Aorta (tissue), 5 donors: Measurements from ENCODE around the gene C16orf90. TPM values are rescaled to one million over a fixed set of nuclear protein-coding genes. Genes with fewer than 3 reads are reported as not detected.
A peak's percentile ranks its signal among the peaks of the same experiment; 100 is the strongest.

Experiments used
- ATAC-seq: fragments of 200-7000 bp; cut with Tn5 transposase; one replicate; pipeline ENCODE4 v1.9.1; 2022; ENCODE audit warnings: moderate library complexity; ENCODE audit not compliant: low FRiP score
- DNase-seq, 2 donors: peaks; one replicate each; pipeline ENCODE4 v3.0.0-alpha.2; 2020
- H3K27ac ChIP-seq, 2 donors: one replicate each; pipeline ENCODE4 v1.5.1; 2013; ENCODE audit warnings: low read length in 2 of 2, mild to moderate bottlenecking in 2 of 2, moderate library complexity in 2 of 2, control low read depth in 1 of 2, inconsistent platforms in 1 of 2, low read depth in 1 of 2
- H3K27me3 ChIP-seq, 2 donors: one replicate each; pipeline ENCODE4 v1.6.1; 2013; ENCODE audit warnings: control low read depth in 1 of 2, low read length in 1 of 2, mild to moderate bottlenecking in 1 of 2, moderate library complexity in 1 of 2; ENCODE audit not compliant: insufficient read depth in 2 of 2, control insufficient read depth in 1 of 2
- H3K36me3 ChIP-seq, 2 donors: one replicate each; pipeline ENCODE4 v1.6.1; 2013; ENCODE audit warnings: control low read depth in 1 of 2, low read length in 1 of 2, mild to moderate bottlenecking in 1 of 2; ENCODE audit not compliant: insufficient read depth in 2 of 2, control insufficient read depth in 1 of 2
- H3K4me1 ChIP-seq, 2 donors: one replicate each; pipeline ENCODE4 v1.6.1; 2013; ENCODE audit warnings: low read length in 2 of 2, control low read depth in 1 of 2, mild to moderate bottlenecking in 1 of 2, moderate library complexity in 1 of 2; ENCODE audit not compliant: insufficient read depth in 2 of 2, control insufficient read depth in 1 of 2
- H3K4me3 ChIP-seq, 2 donors: one replicate each; pipeline ENCODE4 v1.5.1; 2013; ENCODE audit warnings: low read length in 2 of 2, control low read depth in 1 of 2, mild to moderate bottlenecking in 1 of 2
- H3K9me3 ChIP-seq: one replicate; pipeline ENCODE4 v1.6.1; 2013; ENCODE audit warnings: mild to moderate bottlenecking, low read length; ENCODE audit not compliant: control insufficient read depth
- WGBS, 2 donors: extraction: QIAGEN DNeasy Blood & Tissue Kit; methylation state at CpG; one replicate each; pipeline ENCODE4 v1.1.7; 2013; 5-methylcytosine and 5-hydroxymethylcytosine counted together
- intact Hi-C, 2 donors: fragments of 100-400 bp; cut with DNase I; formaldehyde crosslinking; loops; one replicate each; pipeline versions ENCODE4 v1.14.2 to v1.15.0; 2022
- long read RNA-seq, 2 donors: library from polyadenylated mRNA; unstranded; transcript quantifications; one replicate each; pipeline ENCODE4 v2.0.0, GENCODE V29; 2020 to 2021
- polyA plus RNA-seq, 2 donors: library from polyadenylated mRNA; stranded (reverse); fragments of 200-250 nt; gene quantifications; one replicate each; pipeline ENCODE4 v1.2.3, GENCODE V29; 2013
- total RNA-seq, 2 donors: library from RNA; stranded (reverse); fragmentation: NEBNext Ultra II Directional; extraction: Animal tissue kit (Norgen Biotek cat#: 25700); gene quantifications; one replicate each; pipeline ENCODE4 v1.2.1, GENCODE V29; 2021
- donor health status: healthy with polysubstance abuse.
- donor health status: Bipolar disorder and iron deficiency.
- donor health status: DM: no; HTN: no; CAD: no.
- donor health status: DM: no; HTN: no; CAD: no.
- donor health status: DM: yes; HTN: yes; CAD: no.

Gene C16orf90
- total RNA-seq (not detected), polyA plus RNA-seq (not detected)
- long read RNA-seq, donor 1: 0 reads
- long read RNA-seq, donor 2: 0 reads

- ATAC-seq (no peak), DNase-seq (peak; percentile 26 to 63)
- H3K4me3 ChIP-seq: no peak within 1 kb of the TSS
- 85 to 95% methylated on average over 3 of the region's 3 CpGs for WGBS, 2 donors
- H3K4me1 ChIP-seq: no peaks in the 10 kb centered on the region
- intact Hi-C loops: no loop called here
- no peaks in the 10 kb centered on the region for H3K27me3 ChIP-seq
- H3K9me3 ChIP-seq: no peaks in the 10 kb centered on the region
- H3K27ac ChIP-seq: no peak within 1 kb of the TSS
- no peaks in the 10 kb centered on the region for H3K36me3 ChIP-seq
Measured at GRCh38 chr16:3495176-3495575, at the start of gene C16orf90. Gene C16orf90 (minus strand): TSS chr16:3495489. CDS start chr16:3495421, 68 bp downstream.

- Histone ChIP-seq H3K9me3 (no peaks in the 10 kb centered on the region), H3K4me3 (no peak overlapping the region), H3K27me3 (no peaks in the 10 kb centered on the region), H3K36me3 (no peaks in the 10 kb centered on the region), H3K4me1 (peaks cover 2 to 5% of the 10 kb centered on the region in 2 donors), H3K27ac (peak overlapping the region; percentile 53 to 82)
- ATAC-seq (peak; percentile 34), DNase-seq (no peak)
- intact Hi-C loops: no loop called here
- WGBS, 2 donors: 15 to 19% methylated on average over 6 of the region's 6 CpGs
Measured at GRCh38 chr16:3542601-3543373, 47.5 kb upstream of the C16orf90 start.

GRCh38 chr16:3541527-3542155, 46.4 kb upstream of the C16orf90 start:
- ATAC-seq: no peak
- Histone ChIP-seq H3K4me3 (no peak overlapping the region), H3K27me3 (no peaks in the 10 kb centered on the region), H3K36me3 (no peaks in the 10 kb centered on the region), H3K27ac (peak overlapping the region in 1 of 2 donors; percentile 13), H3K9me3 (no peaks in the 10 kb centered on the region), H3K4me1 (peaks cover 2 to 5% of the 10 kb centered on the region in 2 donors)
- intact Hi-C loops: no loop called here
- no peak for DNase-seq
- WGBS, 2 donors: 87 to 88% methylated on average over 13 of the region's 13 CpGs

- H3K27me3 ChIP-seq: no peaks in the 10 kb centered on the region
- H3K27ac ChIP-seq: peak overlapping the region in 1 of 2 donors; percentile 10
- no peaks in the 10 kb centered on the region for H3K9me3 ChIP-seq
- ATAC-seq: no peak
- DNase-seq: no peak
- no peak overlapping the region for H3K4me3 ChIP-seq
- intact Hi-C loops: loop anchor here (5.0 to 10.0 kb wide), 2 partner anchors 74 to 337 kb away; partner anchors contain the start of gene SLX4 (in 1 of the 2)
- H3K4me1 ChIP-seq: peaks cover 5 to 7% of the 10 kb centered on the region in 2 donors
- 65 to 78% methylated on average over 4 of the region's 4 CpGs for WGBS, 2 donors
- H3K36me3 ChIP-seq: no peaks in the 10 kb centered on the region
Measured at GRCh38 chr16:3538222-3538621, 42.9 kb upstream of the C16orf90 start.

- H3K27ac ChIP-seq: peak overlapping the region; percentile 63 to 77
- peaks cover 0 to 5% of the 10 kb centered on the region in 2 donors for H3K4me1 ChIP-seq
- no peaks in the 10 kb centered on the region for H3K27me3 ChIP-seq
- intact Hi-C loops: loop anchor here (2.0 to 10.0 kb wide), 3 partner anchors 74 to 338 kb away; partner anchors contain the start of gene SLX4 (in 2 of the 2)
- H3K36me3 ChIP-seq: no peaks in the 10 kb centered on the region
- ATAC-seq: peak; percentile 40
- no peak for DNase-seq
- H3K9me3 ChIP-seq: no peaks in the 10 kb centered on the region
- WGBS, 2 donors: 2 to 8% methylated on average over 4 of the region's 4 CpGs
- H3K4me3 ChIP-seq: no peak overlapping the region
Measured at GRCh38 chr16:3536851-3537250, 41.6 kb upstream of the C16orf90 start.

- Histone ChIP-seq H3K4me3 (no peak overlapping the region), H3K4me1 (peaks cover 0 to 5% of the 10 kb centered on the region in 2 donors), H3K9me3 (no peaks in the 10 kb centered on the region), H3K27me3 (no peaks in the 10 kb centered on the region), H3K36me3 (no peaks in the 10 kb centered on the region), H3K27ac (peak overlapping the region; percentile 89 to 91)
- WGBS, 2 donors: 4 to 12% methylated on average over 3 of the region's 3 CpGs
- DNase-seq (no peak), ATAC-seq (no peak)
- intact Hi-C loops: loop anchor here (2.0 to 10.0 kb wide), 3 partner anchors 74 to 338 kb away; partner anchors contain the start of gene SLX4 (in 2 of the 2)
Measured at GRCh38 chr16:3536271-3536731, 41.0 kb upstream of the C16orf90 start.

GRCh38 chr16:3534126-3534525, 38.8 kb upstream of the C16orf90 start:
- ATAC-seq (no peak), DNase-seq (no peak)
- 93 to 94% methylated on average over 10 of the region's 10 CpGs for WGBS, 2 donors
- no peak overlapping the region for H3K27ac ChIP-seq
- intact Hi-C loops: loop anchor here (10.0 kb wide), 1 partner anchor 341 kb away; no protein-coding TSS in a partner anchor
- H3K9me3 ChIP-seq: no peaks in the 10 kb centered on the region
- H3K4me1 ChIP-seq: peaks cover 0 to 5% of the 10 kb centered on the region in 2 donors
- peaks cover 0 to 3% of the 10 kb centered on the region in 2 donors for H3K36me3 ChIP-seq
- H3K27me3 ChIP-seq: no peaks in the 10 kb centered on the region
- no peak overlapping the region for H3K4me3 ChIP-seq

- Histone ChIP-seq H3K9me3 (no peaks in the 10 kb centered on the region), H3K4me1 (peaks cover 0 to 5% of the 10 kb centered on the region in 2 donors), H3K4me3 (no peak overlapping the region), H3K36me3 (peaks cover 0 to 3% of the 10 kb centered on the region in 2 donors), H3K27ac (no peak overlapping the region), H3K27me3 (no peaks in the 10 kb centered on the region)
- intact Hi-C loops: loop anchor here (10.0 kb wide), 1 partner anchor 342 kb away; no protein-coding TSS in a partner anchor
- no peak for DNase-seq
- ATAC-seq: no peak
- 90 to 91% methylated on average over 12 of the region's 12 CpGs for WGBS, 2 donors
Measured at GRCh38 chr16:3532741-3533140, 37.5 kb upstream of the C16orf90 start.
